Measurements from ENCODE around the gene MROH2A. TPM values are rescaled to one million over a fixed set of nuclear protein-coding genes. Genes with fewer than 3 reads are reported as not detected.

The MROH2A gene
- total and polyA plus RNA-seq, 9 of the 15 experiments (the other 6 are each of a cell fraction or from before 2014, with no cell fraction given), result 0.03 TPM; not detected in 8

DNA sequence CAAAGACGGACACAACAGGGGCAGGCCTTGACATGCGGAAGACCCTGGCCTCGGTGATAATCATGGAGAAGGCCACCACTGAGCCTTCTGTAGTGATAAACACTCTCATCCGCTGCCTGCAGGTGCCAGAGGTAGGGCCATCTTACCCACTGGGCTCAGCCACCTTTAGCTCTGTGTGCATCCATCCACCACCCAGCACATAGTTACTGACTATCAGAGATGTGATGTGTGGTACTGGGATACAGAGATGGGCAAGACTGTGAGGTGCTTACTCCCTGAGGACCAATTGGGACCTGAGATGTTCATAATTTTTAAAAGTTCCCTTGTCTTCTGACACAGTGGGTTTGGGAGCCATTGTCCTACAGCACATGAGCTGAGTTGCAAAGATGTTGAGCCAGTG is 1.6 kb downstream of the MROH2A start:
- POLR2A ChIA-PET, result interaction anchor here (0.8 kb wide), 1 partner anchor 15 kb away, joined by 3 read pairs; no protein-coding TSS in a partner anchor
- H3K9me1 ChIP-seq (ENCODE audit: control insufficient read depth, insufficient read depth, low read length), result no peaks in the 10 kb centered on the region
- H3K27me3 ChIP-seq (ENCODE audit: control insufficient read depth in 2 of 2, insufficient read depth in 2 of 2, low read length in 2 of 2), result no peaks in the 10 kb centered on the region
- in situ Hi-C loops (cut with MboI), result no loop called here
- H3K4me3 ChIP-seq, result no peak overlapping the region
- H3K36me3 ChIP-seq (ENCODE audit: control insufficient read depth, insufficient read depth, low read length), result no peaks in the 10 kb centered on the region
- TF ChIP-seq ZNF263 (CRISPR knock-in tag; IDR thresholded peaks at IDR 0.05; ENCODE audit: borderline replicate concordance) (no peak), HNRNPK (IDR thresholded peaks at IDR 0.05; ENCODE audit: low read depth, low read length, poor library complexity, severe bottlenecking) (no peak), ZNF41 (CRISPR knock-in tag; conservative IDR thresholded peaks at IDR 0.05) (no peak), CSDE1 (IDR thresholded peaks at IDR 0.05) (no peak), ATF1 (CRISPR knock-in tag; IDR thresholded peaks at IDR 0.05) (no peak), ATF1 (tag; IDR thresholded peaks at IDR 0.05) (no peak), POLR3G (IDR thresholded peaks at IDR 0.05; ENCODE audit: extremely low read depth, insufficient read length, insufficient replicate concordance) (no peak), CREB1 (IDR thresholded peaks at IDR 0.05) (no peak), CREB1 (CRISPR knock-in tag; IDR thresholded peaks at IDR 0.05) (no peak)
- TF ChIP-seq, protein P1, sequence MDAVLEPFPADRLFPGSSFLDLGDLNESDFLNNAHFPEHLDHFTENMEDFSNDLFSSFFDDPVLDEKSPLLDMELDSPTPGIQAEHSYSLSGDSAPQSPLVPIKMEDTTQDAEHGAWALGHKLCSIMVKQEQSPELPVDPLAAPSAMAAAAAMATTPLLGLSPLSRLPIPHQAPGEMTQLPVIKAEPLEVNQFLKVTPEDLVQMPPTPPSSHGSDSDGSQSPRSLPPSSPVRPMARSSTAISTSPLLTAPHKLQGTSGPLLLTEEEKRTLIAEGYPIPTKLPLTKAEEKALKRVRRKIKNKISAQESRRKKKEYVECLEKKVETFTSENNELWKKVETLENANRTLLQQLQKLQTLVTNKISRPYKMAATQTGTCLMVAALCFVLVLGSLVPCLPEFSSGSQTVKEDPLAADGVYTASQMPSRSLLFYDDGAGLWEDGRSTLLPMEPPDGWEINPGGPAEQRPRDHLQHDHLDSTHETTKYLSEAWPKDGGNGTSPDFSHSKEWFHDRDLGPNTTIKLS (IDR thresholded peaks at IDR 0.05; ENCODE audit: borderline replicate concordance, low read depth), result no peak
- TF ChIP-seq, protein P2, sequence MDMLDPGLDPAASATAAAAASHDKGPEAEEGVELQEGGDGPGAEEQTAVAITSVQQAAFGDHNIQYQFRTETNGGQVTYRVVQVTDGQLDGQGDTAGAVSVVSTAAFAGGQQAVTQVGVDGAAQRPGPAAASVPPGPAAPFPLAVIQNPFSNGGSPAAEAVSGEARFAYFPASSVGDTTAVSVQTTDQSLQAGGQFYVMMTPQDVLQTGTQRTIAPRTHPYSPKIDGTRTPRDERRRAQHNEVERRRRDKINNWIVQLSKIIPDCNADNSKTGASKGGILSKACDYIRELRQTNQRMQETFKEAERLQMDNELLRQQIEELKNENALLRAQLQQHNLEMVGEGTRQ (CRISPR knock-in tag; IDR thresholded peaks at IDR 0.05), result no peak
- TF ChIP-seq, protein P3, sequence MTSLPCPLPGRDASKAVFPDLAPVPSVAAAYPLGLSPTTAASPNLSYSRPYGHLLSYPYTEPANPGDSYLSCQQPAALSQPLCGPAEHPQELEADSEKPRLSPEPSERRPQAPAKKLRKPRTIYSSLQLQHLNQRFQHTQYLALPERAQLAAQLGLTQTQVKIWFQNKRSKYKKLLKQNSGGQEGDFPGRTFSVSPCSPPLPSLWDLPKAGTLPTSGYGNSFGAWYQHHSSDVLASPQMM (CRISPR knock-in tag; IDR thresholded peaks at IDR 0.05), result no peak
- TF ChIP-seq, protein P4, sequence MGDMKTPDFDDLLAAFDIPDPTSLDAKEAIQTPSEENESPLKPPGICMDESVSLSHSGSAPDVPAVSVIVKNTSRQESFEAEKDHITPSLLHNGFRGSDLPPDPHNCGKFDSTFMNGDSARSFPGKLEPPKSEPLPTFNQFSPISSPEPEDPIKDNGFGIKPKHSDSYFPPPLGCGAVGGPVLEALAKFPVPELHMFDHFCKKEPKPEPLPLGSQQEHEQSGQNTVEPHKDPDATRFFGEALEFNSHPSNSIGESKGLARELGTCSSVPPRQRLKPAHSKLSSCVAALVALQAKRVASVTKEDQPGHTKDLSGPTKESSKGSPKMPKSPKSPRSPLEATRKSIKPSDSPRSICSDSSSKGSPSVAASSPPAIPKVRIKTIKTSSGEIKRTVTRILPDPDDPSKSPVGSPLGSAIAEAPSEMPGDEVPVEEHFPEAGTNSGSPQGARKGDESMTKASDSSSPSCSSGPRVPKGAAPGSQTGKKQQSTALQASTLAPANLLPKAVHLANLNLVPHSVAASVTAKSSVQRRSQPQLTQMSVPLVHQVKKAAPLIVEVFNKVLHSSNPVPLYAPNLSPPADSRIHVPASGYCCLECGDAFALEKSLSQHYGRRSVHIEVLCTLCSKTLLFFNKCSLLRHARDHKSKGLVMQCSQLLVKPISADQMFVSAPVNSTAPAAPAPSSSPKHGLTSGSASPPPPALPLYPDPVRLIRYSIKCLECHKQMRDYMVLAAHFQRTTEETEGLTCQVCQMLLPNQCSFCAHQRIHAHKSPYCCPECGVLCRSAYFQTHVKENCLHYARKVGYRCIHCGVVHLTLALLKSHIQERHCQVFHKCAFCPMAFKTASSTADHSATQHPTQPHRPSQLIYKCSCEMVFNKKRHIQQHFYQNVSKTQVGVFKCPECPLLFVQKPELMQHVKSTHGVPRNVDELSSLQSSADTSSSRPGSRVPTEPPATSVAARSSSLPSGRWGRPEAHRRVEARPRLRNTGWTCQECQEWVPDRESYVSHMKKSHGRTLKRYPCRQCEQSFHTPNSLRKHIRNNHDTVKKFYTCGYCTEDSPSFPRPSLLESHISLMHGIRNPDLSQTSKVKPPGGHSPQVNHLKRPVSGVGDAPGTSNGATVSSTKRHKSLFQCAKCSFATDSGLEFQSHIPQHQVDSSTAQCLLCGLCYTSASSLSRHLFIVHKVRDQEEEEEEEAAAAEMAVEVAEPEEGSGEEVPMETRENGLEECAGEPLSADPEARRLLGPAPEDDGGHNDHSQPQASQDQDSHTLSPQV (IDR thresholded peaks at IDR 0.05), result no peak
- no peaks in the 10 kb centered on the region for H4K20me1 ChIP-seq (replicated peaks; ENCODE audit: control insufficient read depth, insufficient read depth, low read length)
- no peak overlapping the region for H2AFZ ChIP-seq (ENCODE audit: low read depth, low read length)
- WGBS (ENCODE audit: insufficient coverage, low coverage, missing lambda C conversion rate), result 0% methylated on average over 4 of the region's 4 CpGs
- intact Hi-C loops (cut with micrococcal nuclease), result no loop called here
- H3K4me2 ChIP-seq (ENCODE audit: insufficient read depth, low read length), result no peak overlapping the region
- BruUV-seq (replicated peaks), result no TSS peak
- H3K79me2 ChIP-seq (ENCODE audit: control insufficient read depth, insufficient read depth, low read length), result no peaks in the 10 kb centered on the region
- FAIRE-seq (no peak), DNase-seq (ENCODE audit: extremely low read depth in 1 of 4, low spot score in 3 of 4) (no peak), ATAC-seq (no peak)
- no peak overlapping the region for H3K9ac ChIP-seq (ENCODE audit: insufficient read depth in 1 of 2, low read depth in 2 of 2, low read length in 2 of 2)
- no peaks in the 10 kb centered on the region for H3K4me1 ChIP-seq (replicated peaks in 1 of 2; ENCODE audit: control insufficient read depth in 2 of 2, insufficient read depth in 2 of 2, low read length in 2 of 2)
- CTCF ChIA-PET (ENCODE audit: low intra/inter-chr PET ratio), result no interaction called here
- H3K9me3 ChIP-seq (replicated peaks; ENCODE audit: control insufficient read depth, insufficient read depth, low read depth, low read length), result no peaks in the 10 kb centered on the region
- no peak overlapping the region for H3K27ac ChIP-seq (ENCODE audit: extremely low read depth, low read depth, low read length)
